WTC11 (cell line): ENCODE data around the gene MRTFA. TPM values are rescaled to one million over a fixed set of nuclear protein-coding genes. Genes with fewer than 3 reads are reported as not detected.

Source experiments
- ATAC-seq: fragments of 200-7000 bp; cut with Tn5 transposase; 2 replicates; pipeline ENCODE4 v1.10.0; 2021; ENCODE audit warnings: mild to moderate bottlenecking, moderate library complexity
- CTCF ChIA-PET: fragments of 300-600 bp; sonication (Branson Sonifier 250); formaldehyde crosslinking; loops from one replicate; lab custom pipeline; 2021; ENCODE audit warnings: antibody characterized with exemption; lab: Charles Lee
- POLR2A ChIA-PET: fragments of 350-600 bp; sonication (Branson Sonifier 250); formaldehyde crosslinking; loops from one replicate; lab custom pipeline; 2021; ENCODE audit warnings: antibody characterized with exemption; lab: Charles Lee
- DNase-seq: peaks from one replicate; pipeline ENCODE4 v3.0.0; 2021; ENCODE audit warnings: low spot score
- H3K27ac Mint-ChIP-seq: 2 replicates; pipeline ENCODE4 v1.8.0; 2021; ENCODE audit warnings: mixed read lengths
- H3K27me3 Mint-ChIP-seq: 2 replicates; pipeline ENCODE4 v1.8.0; 2021; ENCODE audit warnings: low read depth, mild to moderate bottlenecking, moderate library complexity, mixed read lengths
- H3K36me3 Mint-ChIP-seq: 2 replicates; pipeline ENCODE4 v1.8.0; 2021; ENCODE audit warnings: mixed read lengths
- H3K4me1 Mint-ChIP-seq: 2 replicates; pipeline ENCODE4 v1.8.0; 2022; ENCODE audit warnings: mixed read lengths
- H3K4me3 Mint-ChIP-seq: 2 replicates; pipeline ENCODE4 v1.8.0; 2021; ENCODE audit warnings: mild to moderate bottlenecking, moderate library complexity, mixed read lengths
- H3K9me3 Mint-ChIP-seq: 2 replicates; pipeline ENCODE4 v1.8.0; 2021; ENCODE audit warnings: mixed read lengths
- AR ChIP-seq: fragments of 250-450 bp; sonication (Bioruptor Pico); IDR thresholded peaks from 2 replicates; pipeline ENCODE4 v1.9.0; 2021; ENCODE audit warnings: mild to moderate bottlenecking
- ATF3 ChIP-seq: sonication (generic); formaldehyde crosslinking; conservative IDR thresholded peaks from 2 replicates; pipeline ENCODE4 v1.8.1; 2022; ENCODE audit warnings: mild to moderate bottlenecking, missing genetic modification reagents
- GRHL2 ChIP-seq: fragments of 250-450 bp; sonication (Bioruptor Pico); IDR thresholded peaks from 2 replicates; pipeline ENCODE4 v1.8.0; 2022; ENCODE audit warnings: mild to moderate bottlenecking, moderate library complexity; ENCODE audit not compliant: insufficient replicate concordance, severe bottlenecking
- IRF1 ChIP-seq: sonication (generic); formaldehyde crosslinking; IDR thresholded peaks from 2 replicates; pipeline ENCODE4 v1.8.0; 2023; ENCODE audit warnings: missing genetic modification reagents
- IRF2 ChIP-seq: sonication (generic); formaldehyde crosslinking; IDR thresholded peaks from 2 replicates; pipeline ENCODE4 v1.8.0; 2022; ENCODE audit warnings: low read depth, missing genetic modification reagents, borderline replicate concordance
- JAZF1 ChIP-seq: fragments of 250-450 bp; sonication (Bioruptor Pico); IDR thresholded peaks from 2 replicates; pipeline ENCODE4 v1.9.0; 2021; ENCODE audit warnings: moderate library complexity, mild to moderate bottlenecking, inconsistent platforms
- MAX ChIP-seq: sonication (generic); formaldehyde crosslinking; IDR thresholded peaks from 2 replicates; pipeline ENCODE4 v1.8.0; 2022; ENCODE audit warnings: mild to moderate bottlenecking, missing genetic modification reagents
- MXD4 ChIP-seq: fragments of 250-450 bp; sonication (Bioruptor Pico); IDR thresholded peaks from 2 replicates; pipeline ENCODE4 v1.8.0; 2021; ENCODE audit warnings: mild to moderate bottlenecking, moderate library complexity, borderline replicate concordance
- PREB ChIP-seq: sonication (generic); formaldehyde crosslinking; IDR thresholded peaks from 2 replicates; pipeline ENCODE4 v1.8.1; 2022; ENCODE audit warnings: mild to moderate bottlenecking, missing genetic modification reagents, moderate library complexity, borderline replicate concordance
- RORB ChIP-seq: fragments of 250-450 bp; sonication (Bioruptor Pico); IDR thresholded peaks from 2 replicates; pipeline ENCODE4 v1.9.0; 2021; ENCODE audit warnings: mild to moderate bottlenecking
- SMAD3 ChIP-seq: sonication (generic); formaldehyde crosslinking; IDR thresholded peaks from 2 replicates; pipeline ENCODE4 v1.8.0; 2022; ENCODE audit warnings: missing genetic modification reagents, mild to moderate bottlenecking, borderline replicate concordance
- SP1 ChIP-seq: sonication (generic); formaldehyde crosslinking; conservative IDR thresholded peaks from 2 replicates; pipeline ENCODE4 v1.8.1; 2022; ENCODE audit warnings: missing genetic modification reagents
- TEAD1 ChIP-seq: sonication (generic); formaldehyde crosslinking; IDR thresholded peaks from 2 replicates; pipeline ENCODE4 v1.8.0; 2022; ENCODE audit warnings: mild to moderate bottlenecking, missing genetic modification reagents
- TP53 ChIP-seq: sonication (generic); formaldehyde crosslinking; IDR thresholded peaks from 2 replicates; pipeline ENCODE4 v1.8.1; 2023; ENCODE audit warnings: mild to moderate bottlenecking, missing genetic modification reagents
- ZNF219 ChIP-seq: sonication (generic); formaldehyde crosslinking; IDR thresholded peaks from 2 replicates; pipeline ENCODE4 v1.8.0; 2023; ENCODE audit warnings: missing genetic modification reagents, mild to moderate bottlenecking, borderline replicate concordance
- ZNF425 ChIP-seq: fragments of 250-450 bp; sonication (Bioruptor Pico); conservative IDR thresholded peaks from 2 replicates; pipeline ENCODE4 v1.9.0; 2021; ENCODE audit warnings: mild to moderate bottlenecking
- total RNA-seq: library from RNA; stranded (reverse); gene quantifications from 3 replicates; pipeline ENCODE4 v1.2.3, GENCODE V29; 2021
- TF ChIP-seq, protein P1 (sequence below): sonication (generic); formaldehyde crosslinking; IDR thresholded peaks from 2 replicates; pipeline ENCODE4 v1.8.1; 2023; ENCODE audit warnings: mild to moderate bottlenecking, missing genetic modification reagents
- TF ChIP-seq, protein P2 (sequence below): sonication (generic); formaldehyde crosslinking; IDR thresholded peaks from 2 replicates; pipeline ENCODE4 v1.8.1; 2023; ENCODE audit warnings: mild to moderate bottlenecking, missing genetic modification reagents, moderate library complexity

The MRTFA gene
- total RNA-seq, 1 experiment from 2014 or later: 48.4 TPM

DNA sequence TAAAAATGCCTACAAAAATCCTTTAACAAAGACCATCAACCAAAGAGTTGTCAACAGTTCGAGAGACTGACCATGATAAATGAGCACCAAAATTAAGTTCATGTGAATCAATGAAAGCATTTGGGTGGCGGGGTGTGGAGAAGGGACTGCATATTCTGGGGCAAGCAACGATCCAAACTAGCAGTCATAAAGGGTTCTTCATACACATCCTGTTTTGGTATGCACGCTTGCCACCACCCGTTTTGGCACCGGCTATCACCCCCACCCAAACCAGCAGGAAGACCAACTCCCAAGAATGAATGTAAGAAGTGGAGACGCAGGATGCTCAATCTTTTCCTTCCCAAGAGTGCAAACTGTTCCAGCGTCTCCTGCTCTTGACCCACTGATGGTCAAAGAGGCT lies 185.3 kb downstream of the MRTFA start (continued):
- TF ChIP-seq ZNF425 (CRISPR knock-in tag) (no peak), TP53 (CRISPR knock-in tag) (no peak), IRF1 (no peak), TEAD1 (no peak), GRHL2 (no peak)
- TF ChIP-seq, protein P1, sequence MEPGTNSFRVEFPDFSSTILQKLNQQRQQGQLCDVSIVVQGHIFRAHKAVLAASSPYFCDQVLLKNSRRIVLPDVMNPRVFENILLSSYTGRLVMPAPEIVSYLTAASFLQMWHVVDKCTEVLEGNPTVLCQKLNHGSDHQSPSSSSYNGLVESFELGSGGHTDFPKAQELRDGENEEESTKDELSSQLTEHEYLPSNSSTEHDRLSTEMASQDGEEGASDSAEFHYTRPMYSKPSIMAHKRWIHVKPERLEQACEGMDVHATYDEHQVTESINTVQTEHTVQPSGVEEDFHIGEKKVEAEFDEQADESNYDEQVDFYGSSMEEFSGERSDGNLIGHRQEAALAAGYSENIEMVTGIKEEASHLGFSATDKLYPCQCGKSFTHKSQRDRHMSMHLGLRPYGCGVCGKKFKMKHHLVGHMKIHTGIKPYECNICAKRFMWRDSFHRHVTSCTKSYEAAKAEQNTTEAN (CRISPR knock-in tag): no peak
- TF ChIP-seq, all 79 proteins: peak for 0

DNA sequence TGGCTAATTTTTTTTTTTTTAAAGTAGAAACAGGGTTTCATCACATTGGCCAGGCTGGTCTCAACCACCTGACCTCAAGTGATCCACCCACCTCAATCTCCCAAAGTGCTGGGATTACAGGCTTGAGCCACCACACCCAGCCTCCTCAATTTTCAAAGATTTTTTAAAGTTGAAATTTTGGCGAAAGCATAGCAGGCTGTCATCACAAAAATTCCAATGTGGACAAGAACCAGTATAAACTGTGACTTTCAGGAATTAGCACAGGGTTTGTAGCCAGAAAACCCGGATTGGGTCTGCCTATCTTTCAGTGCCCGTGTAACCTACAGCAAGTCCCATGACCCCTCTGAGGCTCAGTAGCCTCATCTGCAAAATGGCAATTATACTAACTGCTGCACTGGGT lies 185.9 kb downstream of the MRTFA start:
- no peak for ATAC-seq
- Mint-ChIP-seq H3K36me3 (no peaks in the 10 kb centered on the region), H3K4me3 (no peak overlapping the region), H3K9me3 (0 out of 2 replicates have a peak, but pooled peaks cover 4% of the 10 kb centered on the region), H3K27me3 (no peaks in the 10 kb centered on the region), H3K4me1 (peaks cover 38% of the 10 kb centered on the region), H3K27ac (no peak overlapping the region)
- TF ChIP-seq SP1 (CRISPR knock-in tag) (no peak), MXD4 (CRISPR knock-in tag) (no peak), MAX (CRISPR knock-in tag) (no peak)
- no peak for DNase-seq
- ChIA-PET CTCF (no interaction called here), POLR2A (no interaction called here)

DNA sequence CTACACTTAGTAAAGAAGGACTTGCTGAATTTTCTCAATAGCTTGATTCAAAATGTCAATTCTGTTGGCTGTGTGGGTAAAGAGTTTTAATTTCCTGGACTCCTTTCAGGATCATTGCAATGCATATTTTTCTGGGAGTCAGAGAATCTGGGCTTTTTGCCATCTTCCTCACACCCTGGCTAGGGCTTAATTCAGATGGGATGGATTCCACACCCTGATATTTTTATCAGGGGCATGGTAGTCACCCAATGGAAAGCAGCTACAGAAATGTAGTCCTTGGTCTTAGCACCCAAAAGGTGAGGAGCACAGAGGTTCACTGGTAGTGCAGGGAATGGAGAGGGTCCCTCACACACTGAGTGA lies 186.9 kb downstream of the MRTFA start:
- Mint-ChIP-seq H3K9me3 (peaks cover 7% of the 10 kb centered on the region; the same call in 1 of the 2 replicates), H3K36me3 (no peaks in the 10 kb centered on the region), H3K4me1 (peaks cover 38% of the 10 kb centered on the region), H3K27ac (no peak overlapping the region), H3K27me3 (no peaks in the 10 kb centered on the region), H3K4me3 (no peak overlapping the region)
- ChIA-PET POLR2A (no interaction called here), CTCF (interaction anchor here (0.6 to 5.7 kb wide), 2 partner anchors 13 to 21 kb away, joined by 3 to 31 read pairs; no protein-coding TSS in a partner anchor)
- no peak for DNase-seq
- ATAC-seq: no peak
- TF ChIP-seq PREB (CRISPR knock-in tag) (no peak), IRF2 (no peak), RORB (CRISPR knock-in tag) (no peak), JAZF1 (CRISPR knock-in tag) (no peak)
- TF ChIP-seq, protein P1 (CRISPR knock-in tag): no peak

DNA sequence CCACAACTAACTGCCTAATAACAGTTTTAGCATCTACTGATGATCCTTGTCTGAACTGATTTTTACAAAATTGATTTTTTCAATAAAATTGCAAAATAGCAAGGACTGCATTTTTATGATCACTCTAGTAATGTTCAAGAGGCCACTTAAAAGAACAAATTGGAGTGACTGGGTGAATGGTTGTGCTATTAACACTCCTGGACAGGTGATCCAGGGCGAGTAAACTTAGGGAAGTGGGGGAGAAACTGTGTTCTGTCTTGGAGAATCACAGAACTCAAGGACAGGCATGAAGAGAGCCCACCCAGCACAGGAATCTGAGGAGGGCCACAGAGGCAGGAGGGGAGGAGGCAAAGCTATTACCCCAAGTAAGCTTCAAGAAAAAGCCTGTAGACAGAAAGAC lies 190.3 kb downstream of the MRTFA start:
- CTCF ChIA-PET: interaction anchor here (0.9 to 5.7 kb wide), 2 partner anchors 9 to 200 kb away, joined by 3 to 31 read pairs; no protein-coding TSS in a partner anchor
- POLR2A ChIA-PET: no interaction called here
- H3K4me1 Mint-ChIP-seq: peaks cover 21% of the 10 kb centered on the region
- TF ChIP-seq AR (no peak), ATF3 (CRISPR knock-in tag) (no peak), SMAD3 (CRISPR knock-in tag) (no peak), GRHL2 (no peak), ZNF219 (no peak)
- TF ChIP-seq, protein P2, sequence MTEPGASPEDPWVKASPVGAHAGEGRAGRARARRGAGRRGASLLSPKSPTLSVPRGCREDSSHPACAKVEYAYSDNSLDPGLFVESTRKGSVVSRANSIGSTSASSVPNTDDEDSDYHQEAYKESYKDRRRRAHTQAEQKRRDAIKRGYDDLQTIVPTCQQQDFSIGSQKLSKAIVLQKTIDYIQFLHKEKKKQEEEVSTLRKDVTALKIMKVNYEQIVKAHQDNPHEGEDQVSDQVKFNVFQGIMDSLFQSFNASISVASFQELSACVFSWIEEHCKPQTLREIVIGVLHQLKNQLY: no peak

More for the DNA sequence above, 190.3 kb downstream of the MRTFA start:
- Mint-ChIP-seq H3K27me3 (no peaks in the 10 kb centered on the region), H3K4me3 (no peak overlapping the region), H3K36me3 (no peaks in the 10 kb centered on the region; the same call in 1 of the 2 replicates), H3K9me3 (peaks cover 14% of the 10 kb centered on the region; the same call in 1 of the 2 replicates), H3K27ac (no peak overlapping the region)
- ATAC-seq (no peak), DNase-seq (no peak)
